Stimulated activated CD8-positive, alpha-beta memory T cell treated with anti-CD3 and anti-CD28 coated beads, Interleukin-4, amount 100 ng/mL, for 1 hour (primary cell): Measurements from ENCODE around the gene ERC2.

Source experiments
- DNase-seq, 2 donors: peaks; one replicate each; pipeline ENCODE4 v3.0.0-alpha.2; 2020; ENCODE audit warnings: low read depth in 2 of 2, low spot score in 1 of 2

ERC2 gene

DNA sequence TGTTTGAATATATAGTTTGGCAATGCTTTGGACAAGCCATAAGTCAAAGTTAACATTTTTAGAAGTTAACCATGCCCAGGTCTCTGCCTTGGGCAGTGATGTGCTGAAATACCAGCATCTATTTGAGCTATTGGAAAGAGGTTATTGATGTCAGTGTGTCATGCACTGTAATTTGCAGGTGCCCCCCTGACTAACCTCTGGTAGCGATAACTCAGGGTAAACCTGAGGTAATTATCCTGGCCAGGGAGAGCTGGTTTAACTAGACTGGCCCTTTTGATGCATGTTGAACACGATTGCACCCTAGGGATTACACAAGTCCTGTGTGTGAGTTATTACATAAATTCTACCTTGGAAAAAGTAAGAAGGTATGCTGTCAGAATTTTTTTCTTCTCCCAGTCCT is 525.4 kb downstream of the ERC2 start:
- no peak for DNase-seq

DNA sequence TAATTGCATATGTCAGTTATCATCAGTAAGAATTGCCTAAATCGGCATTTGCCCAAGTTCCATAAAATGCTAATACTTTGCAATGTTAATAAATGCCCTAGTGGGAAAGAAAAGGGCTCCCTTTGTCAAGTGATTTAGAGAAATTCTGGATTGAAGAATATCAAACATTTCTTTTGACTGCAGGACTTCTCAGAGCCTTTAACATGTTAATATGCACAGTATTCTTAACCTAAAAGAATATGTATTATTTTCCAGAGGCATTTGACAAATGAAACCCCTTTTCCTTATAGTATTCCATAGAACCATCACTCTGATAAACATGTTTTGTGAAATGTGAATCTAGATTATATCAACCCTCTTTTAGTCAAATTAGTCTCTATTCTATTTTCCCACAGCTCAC is 529.0 kb downstream of the ERC2 start:
- DNase-seq, result no peak

DNA sequence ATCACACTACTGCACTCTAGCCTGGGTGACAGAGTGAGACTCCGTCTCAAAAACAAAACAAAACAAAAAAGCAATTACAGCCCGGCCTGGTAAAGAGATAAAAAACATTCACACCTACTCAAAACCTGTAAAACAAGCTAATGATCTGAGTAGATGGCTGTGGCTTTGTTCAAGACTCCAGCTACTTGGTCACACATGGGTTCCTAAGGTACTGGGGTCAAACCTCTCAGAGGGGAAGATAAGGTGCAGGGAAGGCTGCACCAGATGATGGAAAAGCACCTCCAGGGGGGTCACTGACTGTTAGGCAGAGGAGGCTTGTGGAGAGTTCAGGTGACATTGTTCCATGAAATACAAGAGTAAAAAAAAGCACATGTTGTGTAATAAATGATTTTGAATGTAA is 531.0 kb downstream of the ERC2 start:
- no peak for DNase-seq

DNA sequence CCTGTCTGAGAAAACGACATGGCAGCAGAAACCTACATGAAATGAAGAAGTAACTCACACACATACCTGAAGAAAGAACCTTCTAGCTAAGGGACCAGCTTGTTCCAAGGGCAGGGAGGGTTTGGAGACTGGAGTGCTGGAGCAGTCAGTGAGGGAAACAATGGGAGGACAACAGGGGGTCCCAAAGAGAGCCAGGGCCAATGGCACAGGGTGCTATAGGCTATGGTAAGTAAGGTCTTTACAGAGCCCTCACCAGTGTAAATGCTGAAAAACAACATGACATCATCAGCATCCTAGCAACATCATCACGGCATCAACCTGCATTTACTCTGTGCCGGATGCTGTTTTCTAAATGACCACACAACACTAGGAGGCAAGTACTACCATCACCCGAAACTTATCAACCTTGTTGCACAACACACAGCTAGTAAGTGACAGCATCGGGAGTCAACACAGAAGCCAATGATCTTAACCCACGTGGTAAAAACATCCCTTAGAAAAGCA is 531.7 kb downstream of the ERC2 start:
- no peak for DNase-seq

DNA sequence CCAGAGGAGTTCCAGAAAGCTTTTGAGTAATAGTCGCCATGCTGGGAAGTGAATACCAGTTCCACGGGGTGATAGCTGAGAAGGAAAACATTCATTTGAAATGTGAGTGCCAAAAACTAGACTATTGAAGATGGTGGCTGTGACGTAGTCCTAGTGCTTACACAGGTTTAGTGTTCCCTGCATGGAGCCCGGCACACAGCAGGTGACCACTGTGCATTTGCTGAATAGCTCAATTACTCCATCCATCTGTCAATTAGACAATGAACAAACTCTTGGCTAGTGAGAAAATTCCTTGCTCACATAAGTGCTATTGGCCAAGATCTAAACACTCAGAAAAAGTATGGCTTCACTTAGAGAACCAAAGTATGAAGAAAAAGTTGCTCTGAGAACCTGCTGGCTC is 533.0 kb downstream of the ERC2 start:
- DNase-seq, result no peak

DNA sequence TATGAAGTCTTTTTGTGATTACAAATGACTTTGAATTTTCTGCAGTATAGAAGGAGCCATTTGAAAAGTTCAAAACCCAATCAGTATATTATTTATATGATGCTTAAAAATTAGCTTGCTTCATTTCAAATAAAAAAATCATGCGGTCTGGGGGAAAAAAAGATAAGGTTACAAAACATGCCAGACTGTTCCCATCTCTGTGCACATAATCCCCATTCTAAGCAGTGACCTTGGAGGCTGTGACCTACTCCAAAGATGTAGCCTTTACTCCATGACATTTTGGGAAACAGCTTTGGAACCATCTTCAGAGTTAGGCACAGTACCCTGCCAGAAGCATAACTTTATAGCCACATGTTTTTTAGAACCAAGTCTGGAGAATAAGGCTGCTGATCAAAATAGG is 533.5 kb downstream of the ERC2 start:
- no peak for DNase-seq

DNA sequence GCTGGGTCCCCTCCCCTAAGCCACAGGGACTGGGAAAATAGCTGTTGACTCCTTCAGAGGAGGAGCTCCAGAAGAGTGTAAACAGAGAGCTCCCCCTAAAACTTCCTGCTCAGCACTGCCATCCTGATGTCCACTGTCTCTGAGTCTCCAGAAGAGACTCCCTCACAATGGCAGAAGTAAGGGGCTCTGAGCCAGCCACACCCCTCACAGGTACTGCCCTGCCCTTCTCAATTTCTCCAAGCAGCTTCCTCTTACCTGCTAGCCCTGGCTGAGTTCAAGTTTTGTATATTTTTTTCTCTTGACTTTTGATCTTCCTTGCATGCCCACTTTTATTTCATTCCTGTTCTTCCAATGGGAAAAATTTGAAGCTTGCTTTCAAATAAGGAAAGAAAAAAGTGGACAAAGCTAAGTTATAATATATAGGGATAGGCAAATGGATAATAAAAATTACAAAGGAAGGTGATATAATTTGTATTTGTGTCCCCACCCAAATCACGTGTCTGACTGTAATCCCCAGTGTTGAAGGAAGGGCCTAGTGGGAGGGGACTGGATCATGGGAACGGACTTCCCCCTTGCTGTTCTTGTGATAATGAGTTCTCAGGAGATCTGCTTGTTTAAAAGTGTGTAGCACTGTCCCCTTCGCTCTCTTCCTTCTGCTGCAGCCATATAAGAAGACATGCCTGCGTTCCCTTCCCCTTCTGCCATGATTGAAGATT is 539.0 kb downstream of the ERC2 start:
- DNase-seq, result no peak

DNA sequence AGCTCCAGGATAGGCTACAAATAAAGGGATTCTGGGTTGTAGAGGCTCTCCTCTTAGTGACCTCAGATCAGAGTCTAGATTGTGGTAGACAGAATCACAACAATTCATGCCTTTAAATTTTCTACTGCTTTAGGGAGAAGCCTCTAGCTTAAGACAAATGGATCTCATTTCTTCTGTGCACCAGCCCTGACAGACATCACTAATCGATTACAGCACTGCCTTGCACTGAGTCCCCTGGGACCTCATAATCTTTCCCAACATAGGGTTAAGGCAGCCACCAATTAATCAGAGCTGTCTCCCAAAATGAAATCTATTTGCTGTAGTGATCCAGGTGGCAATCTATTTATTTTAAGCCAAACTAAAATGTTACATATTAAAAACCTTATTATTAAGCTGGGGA is 544.6 kb downstream of the ERC2 start:
- no peak for DNase-seq

DNA sequence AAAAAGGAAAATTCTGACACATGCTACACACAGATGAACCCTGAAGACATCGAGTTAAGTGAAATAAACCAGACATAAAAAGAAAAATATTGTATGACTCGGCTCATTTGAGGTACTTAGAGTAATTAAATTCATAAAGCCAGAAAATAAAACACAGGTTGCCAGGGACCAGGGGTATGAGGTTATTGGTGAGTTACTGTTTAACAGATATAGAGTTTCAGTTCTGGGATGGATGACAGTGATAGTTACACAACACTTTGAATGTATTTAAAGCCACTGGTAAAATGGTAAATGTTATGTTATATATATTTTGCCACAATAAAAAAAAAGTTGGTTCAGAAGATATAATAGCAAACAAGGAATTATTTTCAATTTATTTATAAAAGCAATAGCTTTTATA is 545.1 kb downstream of the ERC2 start:
- no peak for DNase-seq

DNA sequence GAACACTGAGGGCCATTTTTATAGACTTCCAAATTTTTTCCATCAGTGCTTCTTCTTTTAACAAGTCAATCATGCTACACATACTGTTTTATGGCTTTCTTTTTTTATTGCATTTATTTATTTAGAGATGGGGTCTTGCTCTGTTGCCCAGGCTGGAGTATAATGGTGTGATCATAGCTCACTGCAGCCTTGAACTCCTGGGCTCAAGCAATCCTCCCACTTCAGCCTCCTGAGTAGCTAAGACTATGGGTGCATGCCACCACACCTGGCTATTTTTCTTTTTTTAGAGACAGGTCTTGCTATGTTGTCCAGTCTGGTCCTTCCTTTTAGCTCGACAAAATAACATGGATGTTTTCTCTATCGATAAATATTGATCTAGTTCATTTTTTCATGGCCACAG is 555.4 kb downstream of the ERC2 start:
- DNase-seq, result no peak

DNA sequence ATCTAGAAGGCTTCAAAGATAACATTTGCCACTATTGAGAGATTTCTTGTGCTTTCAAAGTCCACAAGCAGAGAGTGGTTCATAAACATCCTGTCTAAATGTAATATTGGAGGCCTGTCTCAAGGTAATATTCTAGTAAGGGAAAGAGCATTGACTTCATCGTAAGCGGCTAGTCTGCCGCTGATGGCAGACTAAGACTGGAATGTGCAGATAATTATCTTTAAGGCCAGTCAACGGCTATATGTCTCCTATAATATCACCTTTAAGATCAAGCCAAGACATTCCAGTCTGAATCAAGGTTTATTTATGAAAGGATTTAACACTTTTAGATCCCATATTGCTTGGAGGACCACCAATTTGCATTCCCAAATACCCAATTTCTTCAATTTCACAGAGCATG is 557.0 kb downstream of the ERC2 start:
- no peak for DNase-seq

DNA sequence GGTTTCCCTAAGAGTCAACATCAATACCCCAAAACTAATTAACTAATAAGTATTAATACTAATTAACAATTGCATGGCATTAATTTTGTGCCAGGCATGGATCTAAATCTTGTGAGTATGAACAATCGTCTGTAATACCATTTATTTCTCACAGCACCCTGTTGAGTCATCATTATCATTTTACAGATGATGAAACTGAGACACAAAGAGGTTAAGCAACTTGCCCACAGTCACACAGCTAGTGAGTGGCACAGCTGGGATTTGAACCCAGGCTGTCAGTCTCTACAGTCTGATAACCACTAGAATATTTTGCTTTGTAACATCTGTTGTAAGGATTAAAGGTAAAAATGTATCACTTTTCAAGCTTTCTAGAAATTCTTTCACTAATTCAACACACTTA is 557.7 kb downstream of the ERC2 start:
- no peak for DNase-seq

DNA sequence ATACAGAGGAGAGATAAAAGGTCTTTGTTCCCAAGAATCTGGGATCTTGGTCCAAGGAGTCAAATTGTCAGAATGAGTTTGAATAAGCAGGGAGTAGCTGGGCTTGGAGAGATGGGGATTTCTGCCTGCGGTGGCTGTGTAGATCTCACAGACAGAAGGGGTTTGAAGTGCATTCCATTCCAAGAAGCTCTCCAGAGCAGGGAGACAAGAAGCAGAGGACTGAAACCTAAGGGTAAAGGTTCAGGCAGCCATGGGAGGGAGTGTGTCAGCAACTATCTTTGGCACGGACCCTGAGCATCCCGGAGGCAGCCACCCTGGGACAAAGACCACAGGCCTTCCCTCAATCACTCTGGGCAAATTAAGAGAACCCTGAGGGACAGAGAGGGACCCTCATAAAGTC is 558.9 kb downstream of the ERC2 start:
- DNase-seq, result no peak

DNA sequence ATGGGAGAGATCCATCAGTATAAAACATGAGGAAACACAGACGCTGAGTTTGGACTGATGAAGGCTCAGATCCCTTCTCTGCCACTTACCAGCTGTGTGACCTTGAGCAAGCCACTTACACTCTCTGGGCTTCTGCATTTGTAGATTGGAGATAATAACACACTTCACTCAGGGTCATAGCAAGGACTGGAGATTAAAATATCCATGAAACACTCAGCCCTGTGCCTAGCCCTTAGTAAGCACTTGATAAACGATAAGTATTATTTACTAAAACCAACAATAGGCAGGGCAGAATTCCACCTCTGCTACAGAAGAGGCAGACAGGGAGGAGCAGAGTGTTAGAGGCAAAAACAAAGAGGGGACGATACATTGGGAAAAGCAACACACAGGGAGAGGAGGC is 560.7 kb downstream of the ERC2 start:
- DNase-seq, result no peak

DNA sequence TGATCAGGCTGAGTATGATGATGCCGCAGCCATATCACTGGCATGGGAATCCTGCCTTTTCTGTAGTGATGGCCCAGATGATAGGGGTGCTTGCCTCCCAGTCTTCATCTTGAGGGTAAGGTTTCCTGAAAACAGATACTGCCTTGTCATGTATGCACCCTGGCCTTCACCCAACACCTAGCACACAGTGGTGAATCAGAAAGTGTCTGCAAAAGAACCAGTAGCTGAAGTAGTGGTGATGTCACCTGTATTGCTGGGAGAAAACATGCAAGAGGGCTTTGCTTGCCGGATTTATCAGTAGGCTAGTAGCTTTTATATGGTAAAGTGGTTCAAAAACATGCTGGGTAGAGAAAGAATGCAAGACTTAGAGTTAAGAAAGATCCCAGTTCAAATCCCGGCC is 561.4 kb downstream of the ERC2 start:
- DNase-seq, result no peak

DNA sequence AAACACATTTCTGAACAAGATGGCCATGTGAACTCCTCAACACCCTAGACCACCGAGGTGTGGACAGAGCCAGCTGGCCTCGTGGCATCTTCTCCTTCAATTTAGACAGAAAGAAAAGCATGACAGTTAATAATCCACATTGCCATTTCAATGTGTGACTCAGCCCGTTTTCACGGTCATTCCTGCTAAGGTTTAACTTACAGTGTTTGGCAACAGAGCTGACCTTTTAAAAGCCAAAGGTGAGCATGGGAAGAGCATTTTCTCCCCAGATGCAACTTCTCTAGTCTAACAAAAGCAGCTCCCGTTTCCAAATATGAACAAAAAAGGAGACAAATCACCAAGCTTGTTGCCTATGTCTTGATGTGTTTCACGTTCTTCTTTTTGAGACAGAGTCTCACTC is 563.6 kb downstream of the ERC2 start:
- no peak for DNase-seq

DNA sequence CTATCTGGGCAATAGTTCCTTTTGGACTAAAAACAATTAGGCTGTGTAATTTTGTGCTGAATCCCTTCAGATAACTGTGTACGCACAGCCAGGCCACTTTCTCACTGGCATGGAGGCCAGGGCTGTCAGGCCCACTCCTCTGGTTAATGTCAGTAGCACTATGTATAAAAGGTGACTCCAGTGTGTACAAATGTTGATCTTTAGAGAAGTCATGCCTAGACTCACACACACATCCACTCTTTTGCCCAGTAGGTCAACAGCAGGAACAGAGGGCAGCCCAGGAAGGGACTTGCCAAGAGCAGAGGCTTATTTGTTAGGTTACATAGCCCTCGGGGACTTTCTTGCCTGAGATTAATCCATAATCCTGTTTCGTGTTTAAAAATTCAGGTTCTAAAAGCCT is 564.6 kb downstream of the ERC2 start:
- no peak for DNase-seq

DNA sequence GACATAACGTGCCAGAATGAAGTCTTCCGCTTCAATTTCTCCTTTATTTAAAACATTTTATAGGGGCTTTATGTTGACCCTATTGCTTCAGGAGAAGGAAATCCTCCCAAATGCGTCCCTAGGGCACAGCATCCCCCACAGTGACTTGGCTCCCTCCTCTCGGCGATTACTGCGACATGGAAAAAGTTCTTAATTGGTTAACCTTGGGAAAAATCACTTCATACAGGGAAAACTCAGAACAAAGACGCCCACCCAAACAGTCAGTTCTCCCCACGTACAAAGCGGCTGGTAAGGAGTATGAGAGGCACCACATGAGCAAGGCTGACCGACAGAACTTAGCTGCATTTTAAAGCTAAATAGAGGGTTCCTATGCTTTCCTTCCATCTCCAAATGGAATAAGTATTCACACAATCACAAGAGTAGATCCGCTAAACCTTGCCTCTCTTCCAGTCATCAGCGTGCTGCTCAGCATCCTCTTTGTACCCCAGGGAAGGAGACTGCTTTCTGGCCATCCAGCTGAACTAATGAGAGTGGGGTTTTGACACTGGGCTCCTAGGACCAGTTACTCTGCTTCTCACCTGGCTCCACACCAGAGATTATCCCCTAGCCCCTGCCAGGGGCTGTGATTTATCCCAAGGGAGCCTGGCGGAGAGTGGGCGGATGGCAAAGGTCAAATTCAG is 565.9 kb downstream of the ERC2 start:
- DNase-seq, result no peak

DNA sequence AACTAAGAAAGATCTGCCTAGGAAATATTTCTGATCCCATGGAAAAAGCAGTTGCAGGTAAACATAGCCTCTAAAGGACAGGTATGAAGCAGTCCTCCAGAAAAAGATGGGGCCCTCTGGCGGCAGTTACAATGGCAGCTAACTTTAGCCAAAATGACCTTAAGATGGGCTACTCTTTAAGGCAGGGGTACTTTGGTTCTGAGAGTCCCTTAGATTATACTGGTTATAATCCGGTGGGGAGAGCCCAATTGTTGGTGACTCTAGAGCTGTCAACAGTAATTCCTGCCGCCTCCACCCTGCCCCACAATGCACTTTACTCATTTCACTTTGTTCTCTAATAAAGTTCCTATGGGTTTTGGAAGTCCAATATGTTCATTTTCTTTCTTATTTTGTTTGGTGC is 568.4 kb downstream of the ERC2 start:
- no peak for DNase-seq

DNA sequence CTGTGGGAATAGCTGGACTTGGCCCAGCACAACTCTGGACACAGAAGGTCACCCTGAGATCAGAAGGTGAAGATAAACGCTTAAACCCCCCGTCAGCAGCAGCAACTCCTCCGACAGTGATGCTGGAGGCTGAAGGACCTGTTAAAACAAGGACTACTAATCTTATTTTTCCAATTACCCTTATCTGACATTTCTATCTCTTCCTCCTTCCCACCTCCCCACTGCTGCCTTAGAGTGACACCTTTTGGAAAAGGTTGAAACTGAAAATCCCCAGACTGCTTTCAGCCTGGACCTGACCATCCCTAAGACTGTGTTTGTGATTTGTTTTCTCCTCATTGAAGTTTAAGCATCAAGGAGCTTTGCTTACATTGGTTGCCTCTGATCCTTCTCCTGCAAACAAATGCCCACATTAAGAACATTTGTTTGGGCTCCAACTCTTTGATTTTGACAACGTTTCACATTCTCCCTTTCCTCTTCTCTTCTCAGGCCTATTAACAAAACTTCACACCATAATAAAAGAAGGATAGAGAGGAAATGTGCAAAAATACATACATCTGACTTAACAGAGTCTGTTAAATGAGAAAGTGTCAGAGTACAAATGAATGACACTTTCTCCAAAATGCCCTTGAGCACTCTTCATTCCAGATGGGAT is 570.6 kb downstream of the ERC2 start:
- no peak for DNase-seq

DNA sequence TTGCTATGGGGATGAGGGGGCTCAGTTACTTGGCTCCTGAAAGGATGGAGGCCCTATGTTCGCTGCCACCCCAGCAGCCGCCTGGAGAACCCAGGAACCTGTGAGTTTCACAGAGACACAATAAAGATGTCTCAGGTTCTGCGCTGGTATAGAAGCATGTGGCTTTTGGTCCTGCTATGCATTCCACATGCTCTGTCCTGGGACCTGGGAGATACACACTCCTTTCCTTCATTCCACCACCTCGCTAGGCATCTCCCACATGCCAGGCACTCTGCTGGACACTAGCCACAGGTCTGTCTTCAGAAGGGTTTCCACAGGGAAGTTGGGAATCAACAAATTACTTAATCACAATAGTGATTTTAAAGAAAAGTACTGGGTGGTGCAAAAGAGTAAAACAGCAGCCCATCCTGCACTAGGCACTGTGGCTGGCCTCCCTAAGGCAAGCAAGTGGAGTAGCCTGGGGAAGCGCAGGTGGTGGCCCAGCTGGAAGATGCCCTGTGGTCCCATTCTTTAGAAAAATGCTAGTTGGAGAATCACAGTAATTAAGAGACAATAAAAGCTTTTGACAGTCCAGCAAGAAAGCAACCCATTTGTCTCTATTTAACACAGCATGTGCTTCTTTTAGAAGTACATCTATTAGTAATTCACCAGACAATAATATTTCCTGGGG is 572.2 kb downstream of the ERC2 start:
- DNase-seq, result no peak

DNA sequence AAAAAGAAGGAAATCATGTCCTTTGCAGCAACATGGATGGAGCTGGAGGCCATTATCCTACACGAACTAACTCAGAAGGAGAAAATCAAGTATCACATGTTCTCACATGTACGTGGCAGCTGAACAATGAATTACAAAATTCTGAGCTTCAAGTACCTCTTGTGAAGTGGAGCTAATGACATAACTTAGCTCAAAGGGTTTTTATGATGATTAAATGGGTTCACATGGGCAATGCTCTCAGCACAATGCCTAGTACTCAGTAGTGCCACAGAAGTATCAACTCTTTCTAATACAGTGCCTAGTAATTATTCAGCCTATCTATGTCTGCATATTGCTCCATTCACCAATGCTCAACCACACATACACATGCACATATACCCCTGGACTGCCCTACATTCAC is 573.7 kb downstream of the ERC2 start:
- DNase-seq, result no peak
